Activated gamma-delta T cell treated with Interleukin-2 at 50 U/mL for 16 hours (primary cell): Measurements from ENCODE around the gene DOCK6.
A peak's percentile ranks its signal among the peaks of the same experiment; 100 is the strongest.

ENCODE experiments used
- DNase-seq: peaks from one replicate; pipeline ENCODE4 v3.0.0-alpha.2; 2020

Gene DOCK6

GRCh38 chr19:11243798-11244169 is 18.5 kb downstream of the DOCK6 start:
- no peak for DNase-seq

- DNase-seq = peak; percentile 83
Measured at GRCh38 chr19:11242864-11243797, 19.2 kb downstream of the DOCK6 start.

GRCh38 chr19:11242025-11242424 is 20.3 kb downstream of the DOCK6 start:
- DNase-seq = no peak

- no peak for DNase-seq
Measured at GRCh38 chr19:11240008-11240444, 22.3 kb downstream of the DOCK6 start.

- DNase-seq = no peak
Measured at GRCh38 chr19:11239377-11240000, 22.8 kb downstream of the DOCK6 start, which contains the start of gene ANGPTL8. ANGPTL8 (plus strand) TSS chr19:11239619; CDS start chr19:11239638, 19 bp downstream.

- DNase-seq = no peak
Measured at GRCh38 chr19:11238781-11239376, 23.4 kb downstream of the DOCK6 start.

GRCh38 chr19:11238041-11238440 is 24.3 kb downstream of the DOCK6 start:
- DNase-seq = no peak

GRCh38 chr19:11237321-11237720 is 25.0 kb downstream of the DOCK6 start:
- DNase-seq = no peak

GRCh38 chr19:11236324-11237301 is 25.7 kb downstream of the DOCK6 start:
- no peak for DNase-seq

- no peak for DNase-seq
Measured at GRCh38 chr19:11234486-11235075, 27.7 kb downstream of the DOCK6 start.

GRCh38 chr19:11233073-11233472 is 29.3 kb downstream of the DOCK6 start:
- DNase-seq = no peak

- DNase-seq = no peak
Measured at GRCh38 chr19:11232555-11232954, 29.8 kb downstream of the DOCK6 start.

GRCh38 chr19:11230621-11231386 is 31.5 kb downstream of the DOCK6 start:
- no peak for DNase-seq

- DNase-seq = no peak
Measured at GRCh38 chr19:11227195-11227886, 35.0 kb downstream of the DOCK6 start.

- DNase-seq = no peak
Measured at GRCh38 chr19:11226716-11227166, 35.6 kb downstream of the DOCK6 start.

- DNase-seq = no peak
Measured at GRCh38 chr19:11225815-11226214, 36.5 kb downstream of the DOCK6 start.

- no peak for DNase-seq
Measured at GRCh38 chr19:11225172-11225571, 37.2 kb downstream of the DOCK6 start.

GRCh38 chr19:11224429-11224828 is 37.9 kb downstream of the DOCK6 start:
- DNase-seq = no peak

- DNase-seq = no peak
Measured at GRCh38 chr19:11223200-11223599, 39.1 kb downstream of the DOCK6 start.

- DNase-seq = no peak
Measured at GRCh38 chr19:11221082-11221598, 41.2 kb downstream of the DOCK6 start.
